T-helper 2 cell treated with Interferon-gamma antibody and Interleukin-4, amounts not matched to agents 100 ng/mL and 5 ng/mL, for 36 hours (primary cell): ENCODE data around the gene SERTAD2. TPM values are rescaled to one million over a fixed set of nuclear protein-coding genes. Genes with fewer than 3 reads are reported as not detected.

Source experiments
- intact Hi-C: fragments of 100-400 bp; cut with micrococcal nuclease; formaldehyde crosslinking; loops from one replicate; pipeline ENCODE4 v1.15.1; 2023
- total RNA-seq: library from RNA; stranded (reverse); gene quantifications from 2 replicates; pipeline ENCODE4 v1.2.3, GENCODE V29; 2022

SERTAD2 gene
- total RNA-seq, 1 donor from 2014 or later, result 24.6 TPM

- intact Hi-C loops, result no loop called here
Observed at GRCh38 chr2:64677530-64677929, 23.8 kb upstream of the SERTAD2 start.

DNA sequence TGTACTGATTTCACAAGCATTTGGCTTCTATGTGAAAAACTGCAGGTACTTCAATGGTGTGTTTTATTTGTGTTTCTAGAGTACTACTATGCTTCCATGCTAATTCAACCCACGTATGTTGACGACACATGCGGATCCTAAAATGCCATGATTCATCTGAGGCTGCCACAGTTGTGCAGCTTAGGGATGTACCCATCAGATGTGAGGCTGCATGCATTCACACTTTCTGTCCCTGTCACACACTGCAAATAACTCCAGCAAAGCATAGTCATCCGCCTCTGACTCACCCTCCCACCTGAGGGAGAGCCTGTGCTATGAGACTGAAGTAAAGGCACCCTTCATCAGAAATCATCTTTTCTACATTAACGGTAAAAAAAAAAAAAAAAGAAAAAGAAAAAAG lies 22.1 kb upstream of the SERTAD2 start:
- intact Hi-C loops, result no loop called here

GRCh38 chr2:64672708-64673107 lies 19.0 kb upstream of the SERTAD2 start:
- intact Hi-C loops, result no loop called here

DNA sequence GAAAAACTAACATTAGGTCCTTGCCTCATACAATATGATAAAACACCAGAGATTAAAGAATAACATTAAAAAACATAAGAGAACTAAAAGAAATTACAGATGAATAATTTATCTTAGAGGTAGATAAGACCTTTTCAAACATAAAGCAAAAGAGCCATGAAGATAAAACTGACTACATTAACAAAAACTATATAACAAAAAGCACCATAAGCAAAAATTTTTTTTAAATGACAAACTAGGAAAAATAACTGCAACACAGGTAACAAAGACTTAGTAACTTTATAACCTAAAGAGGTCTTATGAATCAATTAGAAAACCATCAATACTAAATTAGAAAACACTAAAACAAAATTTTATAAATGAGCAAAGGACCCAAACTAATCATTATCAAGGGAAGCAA lies 16.3 kb upstream of the SERTAD2 start:
- intact Hi-C loops, result no loop called here

GRCh38 chr2:64669288-64669687 lies 15.6 kb upstream of the SERTAD2 start:
- intact Hi-C loops, result no loop called here

- intact Hi-C loops, result no loop called here
Observed at GRCh38 chr2:64668542-64668941, 14.8 kb upstream of the SERTAD2 start.

DNA sequence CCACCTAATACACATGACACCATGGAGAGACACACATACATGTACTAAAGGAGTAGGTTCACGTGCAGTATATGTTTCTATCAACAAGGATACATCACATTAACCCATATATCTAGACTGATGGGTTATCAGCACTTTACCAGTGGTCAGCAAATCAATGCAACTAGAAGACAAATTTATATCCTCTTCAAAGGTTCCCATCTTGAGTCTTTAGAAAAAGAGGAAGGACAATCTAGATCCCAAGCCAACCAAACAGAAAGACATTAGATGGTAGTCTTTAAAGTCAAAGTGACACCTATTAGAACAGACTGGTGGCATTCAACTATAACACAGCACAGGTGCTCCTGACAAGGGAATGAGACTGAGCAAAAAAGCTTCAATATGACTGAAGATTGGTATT lies 13.8 kb upstream of the SERTAD2 start:
- intact Hi-C loops, result loop anchor here (1.0 kb wide), 1 partner anchor 12 kb away; no protein-coding TSS in a partner anchor

- intact Hi-C loops, result loop anchor here (1.0 kb wide), 1 partner anchor 12 kb away; no protein-coding TSS in a partner anchor
Observed at GRCh38 chr2:64666810-64667438, 13.2 kb upstream of the SERTAD2 start.

- intact Hi-C loops, result no loop called here
Observed at GRCh38 chr2:64665709-64666108, 12.0 kb upstream of the SERTAD2 start.

GRCh38 chr2:64663402-64663801 lies 9.7 kb upstream of the SERTAD2 start:
- intact Hi-C loops, result no loop called here

DNA sequence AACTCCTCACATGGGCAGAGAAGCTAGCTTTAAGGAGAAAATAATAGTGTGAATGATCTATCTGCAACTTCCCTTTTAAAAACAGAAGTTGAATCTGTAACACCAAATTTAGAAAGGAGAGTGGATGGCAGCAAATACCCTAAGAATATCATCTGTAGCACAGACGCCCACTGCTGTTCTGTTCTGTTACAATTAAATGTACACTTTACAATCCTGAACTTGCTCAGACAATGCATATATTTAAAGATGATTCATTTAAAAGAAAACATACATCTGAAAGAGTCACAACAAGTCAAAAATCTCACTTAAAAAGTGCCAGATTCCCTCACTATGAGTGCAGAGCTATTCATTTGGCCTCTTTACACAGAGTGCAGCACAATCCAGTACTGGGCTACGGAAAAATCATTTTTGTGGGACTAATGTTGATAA lies 8.0 kb upstream of the SERTAD2 start:
- intact Hi-C loops, result no loop called here

DNA sequence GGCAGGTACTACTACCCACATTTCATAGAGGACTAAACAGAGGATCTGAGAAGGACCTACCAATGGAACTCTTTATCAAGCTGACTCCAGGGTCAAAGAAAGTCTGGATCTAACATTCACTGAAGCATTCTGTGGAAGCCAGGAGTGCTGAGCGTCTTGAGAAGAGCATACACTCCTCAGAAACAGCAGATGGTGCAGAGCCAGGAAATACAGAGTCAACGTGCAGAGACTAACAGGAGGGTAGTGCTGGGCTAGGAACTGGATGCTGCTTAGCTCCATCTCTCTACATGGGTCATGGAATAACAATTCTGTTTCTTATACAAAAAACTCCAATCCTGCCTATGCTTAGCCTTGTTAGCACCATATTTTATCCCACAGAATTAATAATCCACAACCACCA lies 5.5 kb upstream of the SERTAD2 start:
- intact Hi-C loops, result loop anchor here (10.0 kb wide), 1 partner anchor 566 kb away; the partner anchor contains the start of gene ACTR2

DNA sequence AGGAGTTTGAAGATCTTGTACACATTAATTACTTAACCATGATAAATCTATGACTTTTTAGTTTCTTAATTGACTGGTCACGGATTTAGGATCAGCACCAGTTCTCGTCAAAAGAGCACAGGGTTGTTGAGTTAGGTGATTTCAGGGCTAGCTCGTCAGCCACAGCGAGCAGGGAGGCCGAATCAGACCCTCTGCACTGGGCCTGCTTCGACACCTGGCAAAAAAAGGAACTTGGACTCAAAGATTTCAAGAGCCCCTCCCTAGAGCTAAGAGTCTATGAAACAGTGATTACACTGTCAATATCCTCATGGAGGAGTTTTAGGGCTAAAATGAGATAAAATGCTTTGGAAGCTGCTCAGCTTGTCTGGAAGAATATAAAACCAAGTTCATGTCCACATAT lies 4.6 kb upstream of the SERTAD2 start:
- intact Hi-C loops, result loop anchor here (10.0 kb wide), 1 partner anchor 567 kb away; the partner anchor contains the start of gene ACTR2

GRCh38 chr2:64657411-64657810 lies 3.7 kb upstream of the SERTAD2 start:
- intact Hi-C loops, result loop anchor here (10.0 kb wide), 1 partner anchor 567 kb away; the partner anchor contains the start of gene ACTR2

DNA sequence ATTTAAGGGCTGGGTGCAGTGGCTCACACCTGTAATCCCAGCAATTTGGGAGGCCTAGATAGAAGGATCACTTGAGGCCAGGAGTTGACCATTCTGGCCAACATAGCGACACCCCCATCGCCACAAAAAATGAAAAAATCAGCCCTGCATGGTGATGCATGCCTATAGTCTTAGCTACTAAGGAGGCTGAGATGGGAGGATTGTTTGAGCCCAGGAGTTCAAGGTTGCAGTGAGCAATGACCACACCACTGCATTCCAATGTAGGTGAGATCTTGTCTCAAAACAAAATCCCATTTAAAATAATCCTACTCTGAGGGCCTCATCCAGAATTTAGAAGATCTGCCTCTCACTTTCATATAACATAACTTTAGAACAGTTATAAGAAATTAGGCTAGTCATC lies 2.7 kb upstream of the SERTAD2 start:
- intact Hi-C loops, result loop anchor here (10.0 kb wide), 1 partner anchor 568 kb away; the partner anchor contains the start of gene ACTR2

DNA sequence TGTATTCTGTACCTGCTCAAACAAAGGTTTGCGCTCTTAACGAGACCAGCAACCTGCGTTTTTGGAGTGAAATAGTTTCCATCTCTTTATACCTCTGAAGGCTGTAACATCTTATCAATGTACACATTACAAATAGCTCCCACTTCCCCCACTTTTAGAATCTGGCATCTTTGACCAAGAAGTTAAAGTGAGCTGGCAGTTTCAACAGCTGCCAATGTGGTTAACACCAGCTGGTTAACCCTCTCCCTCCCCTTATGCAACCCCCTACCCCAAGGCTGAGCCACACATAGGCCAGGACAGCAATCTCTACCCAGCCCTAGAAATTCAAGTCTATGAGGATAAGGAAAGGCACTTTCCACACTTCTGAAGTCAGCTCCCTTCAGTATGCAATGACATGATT lies 2.2 kb upstream of the SERTAD2 start:
- intact Hi-C loops, result loop anchor here (1.0 to 10.0 kb wide), 3 partner anchors 11 to 569 kb away; partner anchors contain the start of gene ACTR2

- intact Hi-C loops, result loop anchor here (1.0 to 10.0 kb wide), 3 partner anchors 12 to 570 kb away; partner anchors contain the start of gene ACTR2
Observed at GRCh38 chr2:64655018-64655664, 1.4 kb upstream of the SERTAD2 start.

GRCh38 chr2:64654063-64654811 lies 524 bp upstream of the SERTAD2 start:
- intact Hi-C loops, result loop anchor here (2.0 to 10.0 kb wide), 3 partner anchors 77 to 571 kb away; partner anchors contain the start of genes ACTR2 and CEP68

DNA sequence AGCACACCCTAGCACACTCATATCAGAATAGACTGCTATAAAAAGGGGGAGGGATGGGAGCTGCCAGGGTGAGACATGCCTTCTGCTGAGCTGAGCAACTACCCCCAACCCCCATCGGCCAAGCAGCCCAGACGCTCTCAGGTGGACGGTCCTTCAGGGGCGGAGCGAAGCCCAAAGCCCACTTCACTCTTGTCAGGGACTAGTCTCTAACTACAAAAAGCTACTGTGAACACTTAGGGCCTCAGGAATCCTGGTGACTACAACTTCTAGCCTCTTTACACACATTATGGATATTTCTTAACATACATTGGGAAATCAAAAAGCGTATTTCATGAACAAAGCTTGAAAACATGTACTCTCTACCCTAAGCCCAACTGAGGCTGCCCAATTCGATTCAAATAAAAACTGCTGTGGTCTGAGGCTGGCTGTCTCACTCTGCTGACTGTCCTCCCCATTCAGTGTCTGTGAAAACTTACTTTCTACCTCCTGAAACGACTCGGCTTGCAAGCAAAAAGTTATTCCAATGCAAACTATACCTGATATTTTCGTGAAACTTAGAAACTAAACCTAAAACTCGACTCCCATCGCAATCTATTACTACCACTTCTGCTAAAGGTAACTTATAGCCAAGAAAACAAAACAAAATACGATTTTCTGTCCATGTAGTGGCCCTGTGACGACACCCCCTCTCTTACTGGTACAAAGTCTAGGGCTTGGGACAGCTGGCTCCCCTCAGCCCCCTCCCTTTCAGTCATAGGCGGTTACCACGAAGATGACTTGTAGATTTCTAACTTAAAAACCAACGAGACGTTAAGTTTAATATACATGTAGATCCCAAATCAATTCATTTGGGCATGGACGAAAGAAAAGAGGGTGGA lies 1.2 kb downstream of the SERTAD2 start:
- intact Hi-C loops, result loop anchor here (1.0 to 10.0 kb wide), 11 partner anchors 8 to 572 kb away; partner anchors contain the start of genes ACTR2, AFTPH, CEP68 and PELI1

- intact Hi-C loops, result loop anchor here (5.0 to 10.0 kb wide), 2 partner anchors 406 to 573 kb away; partner anchors contain the start of genes ACTR2 and CEP68
Observed at GRCh38 chr2:64651590-64651989, 2.1 kb downstream of the SERTAD2 start.
